Ishikawa (cell line): ENCODE measurements around the gene GOT2.

Experiments used
- CEBPB ChIP-seq: IDR thresholded peaks from 2 replicates; pipeline ENCODE4 v1.6.1; 2012
- EGR1 ChIP-seq: IDR thresholded peaks from 2 replicates; pipeline ENCODE4 v1.6.1; 2012
- EP300 ChIP-seq: IDR thresholded peaks from 2 replicates; pipeline ENCODE4 v1.6.1; 2012; ENCODE audit warnings: borderline replicate concordance
- FOXM1 ChIP-seq: IDR thresholded peaks from 2 replicates; pipeline ENCODE4 v1.6.1; 2012; ENCODE audit warnings: low read depth, borderline replicate concordance
- RAD21 ChIP-seq: IDR thresholded peaks from 2 replicates; pipeline ENCODE4 v1.6.1; 2012; ENCODE audit warnings: low read depth
- TAF1 ChIP-seq: IDR thresholded peaks from 2 replicates; pipeline ENCODE4 v1.6.1; 2012; ENCODE audit warnings: low read depth, mild to moderate bottlenecking
- YY1 ChIP-seq: IDR thresholded peaks from 2 replicates; pipeline ENCODE4 v1.6.1; 2012; ENCODE audit warnings: low read depth
- ZBTB7A ChIP-seq: IDR thresholded peaks from 2 replicates; pipeline ENCODE4 v1.6.1; 2012; ENCODE audit warnings: low read depth
- TF ChIP-seq, protein P1 (sequence below): IDR thresholded peaks from 2 replicates; pipeline ENCODE4 v1.6.1; 2012; ENCODE audit warnings: low read depth, mild to moderate bottlenecking
- TF ChIP-seq, protein P2 (sequence below): IDR thresholded peaks from 2 replicates; pipeline ENCODE4 v1.6.1; 2012

DNA sequence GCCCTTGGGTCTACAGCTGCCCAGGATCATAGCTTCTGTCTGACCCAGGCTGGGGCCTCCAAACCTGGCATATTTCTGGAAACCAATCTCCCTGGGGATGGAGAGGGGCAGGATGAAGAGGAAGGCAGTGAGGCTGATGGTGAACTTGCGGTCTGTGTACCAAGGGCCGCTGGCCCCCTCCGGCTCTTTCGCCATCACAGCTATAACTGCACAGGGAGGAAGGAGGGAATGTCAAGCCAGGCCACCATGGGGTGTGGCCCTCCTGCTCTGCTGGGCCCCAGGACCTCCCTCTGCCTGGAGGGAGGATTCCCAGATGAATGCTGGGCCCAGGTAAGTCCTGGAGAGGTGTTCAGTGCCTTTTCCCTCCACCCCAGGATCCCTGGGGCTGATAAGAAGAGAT is 55.8 kb downstream of the GOT2 start:
- TF ChIP-seq CEBPB, result no peak
- TF ChIP-seq EGR1, result no peak
- no peak for TF ChIP-seq EP300
- no peak for TF ChIP-seq ZBTB7A
- no peak for TF ChIP-seq RAD21
- TF ChIP-seq, protein P1, sequence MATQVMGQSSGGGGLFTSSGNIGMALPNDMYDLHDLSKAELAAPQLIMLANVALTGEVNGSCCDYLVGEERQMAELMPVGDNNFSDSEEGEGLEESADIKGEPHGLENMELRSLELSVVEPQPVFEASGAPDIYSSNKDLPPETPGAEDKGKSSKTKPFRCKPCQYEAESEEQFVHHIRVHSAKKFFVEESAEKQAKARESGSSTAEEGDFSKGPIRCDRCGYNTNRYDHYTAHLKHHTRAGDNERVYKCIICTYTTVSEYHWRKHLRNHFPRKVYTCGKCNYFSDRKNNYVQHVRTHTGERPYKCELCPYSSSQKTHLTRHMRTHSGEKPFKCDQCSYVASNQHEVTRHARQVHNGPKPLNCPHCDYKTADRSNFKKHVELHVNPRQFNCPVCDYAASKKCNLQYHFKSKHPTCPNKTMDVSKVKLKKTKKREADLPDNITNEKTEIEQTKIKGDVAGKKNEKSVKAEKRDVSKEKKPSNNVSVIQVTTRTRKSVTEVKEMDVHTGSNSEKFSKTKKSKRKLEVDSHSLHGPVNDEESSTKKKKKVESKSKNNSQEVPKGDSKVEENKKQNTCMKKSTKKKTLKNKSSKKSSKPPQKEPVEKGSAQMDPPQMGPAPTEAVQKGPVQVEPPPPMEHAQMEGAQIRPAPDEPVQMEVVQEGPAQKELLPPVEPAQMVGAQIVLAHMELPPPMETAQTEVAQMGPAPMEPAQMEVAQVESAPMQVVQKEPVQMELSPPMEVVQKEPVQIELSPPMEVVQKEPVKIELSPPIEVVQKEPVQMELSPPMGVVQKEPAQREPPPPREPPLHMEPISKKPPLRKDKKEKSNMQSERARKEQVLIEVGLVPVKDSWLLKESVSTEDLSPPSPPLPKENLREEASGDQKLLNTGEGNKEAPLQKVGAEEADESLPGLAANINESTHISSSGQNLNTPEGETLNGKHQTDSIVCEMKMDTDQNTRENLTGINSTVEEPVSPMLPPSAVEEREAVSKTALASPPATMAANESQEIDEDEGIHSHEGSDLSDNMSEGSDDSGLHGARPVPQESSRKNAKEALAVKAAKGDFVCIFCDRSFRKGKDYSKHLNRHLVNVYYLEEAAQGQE, result no peak
- TF ChIP-seq FOXM1, result no peak
- TF ChIP-seq, protein P2, sequence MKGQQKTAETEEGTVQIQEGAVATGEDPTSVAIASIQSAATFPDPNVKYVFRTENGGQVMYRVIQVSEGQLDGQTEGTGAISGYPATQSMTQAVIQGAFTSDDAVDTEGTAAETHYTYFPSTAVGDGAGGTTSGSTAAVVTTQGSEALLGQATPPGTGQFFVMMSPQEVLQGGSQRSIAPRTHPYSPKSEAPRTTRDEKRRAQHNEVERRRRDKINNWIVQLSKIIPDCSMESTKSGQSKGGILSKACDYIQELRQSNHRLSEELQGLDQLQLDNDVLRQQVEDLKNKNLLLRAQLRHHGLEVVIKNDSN, result no peak
- no peak for TF ChIP-seq YY1
- TF ChIP-seq TAF1, result no peak
